GM18508 (cell line): ENCODE measurements around the gene CCR9.

Source experiments
- ATAC-seq: cut with Tn5 transposase; IDR thresholded peaks from one replicate; pipeline ENCODE4 v1.9.1; 2021; ENCODE audit warnings: moderate number of reproducible peaks; ENCODE audit not compliant: insufficient read depth, unreplicated experiment

The CCR9 gene

GRCh38 chr3:45871780-45872179 lies 14.6 kb upstream of the CCR9 start:
- ATAC-seq = no peak

- ATAC-seq = no peak
These were observed 13.8 kb upstream of the CCR9 start for GRCh38 chr3:45872569-45872968.

- ATAC-seq = no peak
These were observed 13.3 kb upstream of the CCR9 start for GRCh38 chr3:45873036-45873435.

- ATAC-seq = no peak
These were observed 12.7 kb upstream of the CCR9 start for GRCh38 chr3:45873638-45874037.

DNA sequence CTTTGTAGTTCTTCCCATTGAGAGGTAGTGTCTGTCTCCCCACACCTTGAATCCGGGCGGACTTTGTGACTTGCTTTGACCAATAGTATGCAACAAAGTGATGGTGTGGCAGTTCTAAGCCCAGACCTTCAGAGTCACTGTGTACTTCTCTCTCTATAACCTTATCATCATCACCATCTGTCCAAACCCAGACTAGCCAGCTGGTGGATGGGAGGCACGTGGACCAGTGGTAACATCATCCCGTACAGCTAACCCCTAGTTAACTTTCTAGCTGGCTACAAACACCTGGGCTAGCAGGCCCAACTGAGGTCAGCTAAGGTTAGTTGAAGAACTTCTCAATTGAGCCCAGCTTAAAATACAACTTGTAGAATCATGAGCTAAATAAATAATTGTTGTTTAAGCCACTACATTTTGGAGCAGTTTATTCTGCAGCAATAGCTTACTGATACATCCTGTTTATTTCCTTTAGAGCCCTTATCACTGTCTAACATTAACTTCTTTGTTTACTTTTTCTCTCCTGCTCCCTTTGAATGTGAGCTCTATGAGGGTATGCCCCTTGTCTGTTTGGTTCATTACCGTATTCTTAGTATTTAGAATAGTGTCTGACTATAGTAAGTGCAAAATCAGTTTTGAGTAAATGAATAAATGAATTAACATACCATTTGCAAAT lies 11.5 kb upstream of the CCR9 start:
- ATAC-seq = no peak

- no peak for ATAC-seq
These were observed 8.2 kb upstream of the CCR9 start for GRCh38 chr3:45878124-45878523.

DNA sequence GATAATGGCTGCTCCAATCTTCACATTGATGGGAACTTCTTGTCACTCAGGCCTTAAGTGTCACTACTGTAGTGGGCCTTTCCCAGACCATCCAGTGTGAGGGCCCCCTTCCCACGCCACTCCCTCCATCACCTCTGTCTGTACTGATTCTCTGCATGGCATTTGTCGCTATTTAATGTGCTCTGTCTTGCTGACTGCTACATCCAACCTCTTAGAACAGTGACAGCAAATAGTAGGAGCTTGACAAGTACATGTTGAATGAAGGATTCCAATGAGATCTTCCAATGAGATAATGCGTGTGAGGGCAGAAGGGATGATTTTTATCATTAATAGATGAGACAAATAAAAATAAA lies 5.6 kb upstream of the CCR9 start:
- no peak for ATAC-seq

DNA sequence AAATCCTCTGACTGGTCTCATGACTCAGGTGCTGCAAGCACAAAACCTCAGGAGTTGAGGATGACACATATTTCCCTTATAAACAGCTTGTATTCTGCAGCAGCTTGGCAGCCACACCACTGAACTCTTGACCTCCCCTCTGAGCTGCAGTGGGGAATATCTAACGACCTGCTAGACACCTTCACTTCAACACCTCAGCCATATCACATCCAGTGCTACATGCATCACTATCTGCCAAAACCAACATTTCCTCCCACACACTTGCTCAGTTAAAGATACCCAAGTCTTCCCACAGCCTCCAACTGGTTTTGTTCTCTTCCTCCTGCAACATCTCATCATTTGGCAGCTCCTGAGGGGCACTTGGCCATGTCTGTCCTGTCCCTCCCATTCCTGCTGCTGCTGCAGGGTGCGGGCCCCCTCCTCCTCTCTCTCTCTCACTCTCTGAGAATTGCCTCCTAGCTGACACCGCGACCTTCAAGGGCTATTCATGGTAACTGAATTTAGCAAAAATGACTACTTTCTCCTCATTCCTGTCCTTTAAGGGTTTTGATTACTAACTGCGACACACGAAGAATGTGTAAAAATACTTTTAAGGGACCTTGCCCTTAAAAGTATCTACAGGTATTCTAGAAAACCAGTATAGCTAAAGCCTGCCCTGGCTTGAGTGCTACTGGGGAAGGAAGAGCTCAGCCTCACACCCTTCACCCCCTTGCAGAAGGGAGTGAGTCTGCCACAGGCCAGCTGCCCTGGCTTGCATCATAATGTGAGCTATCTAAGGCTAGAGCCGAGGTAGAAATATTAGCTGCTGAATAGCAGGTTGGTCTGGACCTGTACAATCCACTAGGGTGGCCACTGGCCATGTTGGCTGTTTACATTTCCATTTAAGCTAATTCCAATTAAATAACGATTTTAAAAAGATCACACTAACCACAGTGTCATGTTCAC lies 5.0 kb upstream of the CCR9 start:
- ATAC-seq = no peak

- no peak for ATAC-seq
These were observed 1.8 kb upstream of the CCR9 start for GRCh38 chr3:45884368-45885201.

- no peak for ATAC-seq
These were observed 942 bp downstream of the CCR9 start for GRCh38 chr3:45887285-45887684.

DNA sequence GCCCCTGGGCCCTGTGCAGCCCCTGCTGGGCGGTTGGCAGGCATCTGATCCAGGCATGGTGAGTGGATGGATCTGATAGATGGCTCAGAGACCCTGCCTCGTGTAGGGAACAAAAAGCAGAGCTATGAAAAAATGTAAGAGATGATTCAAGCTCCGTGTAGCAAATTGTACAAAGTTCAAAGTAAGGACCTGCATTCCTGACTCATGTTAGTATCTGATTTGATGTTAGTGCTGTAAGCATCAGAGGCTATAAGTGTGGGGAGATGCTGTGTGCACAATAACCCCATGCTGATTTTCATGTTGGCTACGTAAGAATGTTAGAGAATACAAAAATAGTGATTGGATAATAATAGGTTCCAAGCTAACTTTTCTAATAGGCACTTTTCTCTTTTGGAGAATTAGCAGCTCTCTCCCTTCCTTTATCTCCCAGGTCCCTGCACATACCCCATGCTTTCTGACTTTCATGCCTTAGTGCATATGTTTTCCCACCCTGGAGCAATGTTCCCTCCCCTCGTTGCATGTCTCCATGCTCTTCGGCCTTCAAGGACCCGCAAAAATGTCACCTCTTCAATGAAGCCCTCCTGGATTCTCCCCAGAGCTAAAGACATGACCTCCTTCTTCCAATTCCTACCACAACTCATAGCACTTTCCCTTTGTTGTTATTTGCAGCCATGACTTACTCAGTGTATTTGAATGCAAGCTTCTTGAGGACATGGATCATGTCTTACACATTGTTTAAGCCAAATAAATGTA lies 1.6 kb downstream of the CCR9 start:
- no peak for ATAC-seq

GRCh38 chr3:45889337-45889736 lies 3.0 kb downstream of the CCR9 start:
- no peak for ATAC-seq

DNA sequence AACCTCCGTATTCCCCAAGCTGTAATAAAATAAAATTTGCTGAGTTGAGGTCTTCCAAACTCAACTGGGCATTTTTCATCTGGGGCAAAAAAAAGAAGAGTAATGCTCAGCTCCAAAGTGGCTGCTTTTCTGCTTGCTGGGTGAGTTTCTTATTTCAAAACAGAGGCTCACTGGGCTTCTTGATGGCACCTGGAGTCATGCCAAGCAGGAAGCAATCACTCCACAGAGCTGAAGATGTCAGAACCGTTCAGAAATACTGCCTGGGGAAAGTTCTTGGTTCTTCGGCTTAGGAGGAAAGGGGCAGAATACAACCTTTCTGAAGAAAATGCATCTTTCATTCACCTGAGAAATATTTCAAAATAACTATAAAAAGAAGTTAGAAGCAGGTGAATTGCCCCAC lies 4.1 kb downstream of the CCR9 start:
- ATAC-seq = no peak

DNA sequence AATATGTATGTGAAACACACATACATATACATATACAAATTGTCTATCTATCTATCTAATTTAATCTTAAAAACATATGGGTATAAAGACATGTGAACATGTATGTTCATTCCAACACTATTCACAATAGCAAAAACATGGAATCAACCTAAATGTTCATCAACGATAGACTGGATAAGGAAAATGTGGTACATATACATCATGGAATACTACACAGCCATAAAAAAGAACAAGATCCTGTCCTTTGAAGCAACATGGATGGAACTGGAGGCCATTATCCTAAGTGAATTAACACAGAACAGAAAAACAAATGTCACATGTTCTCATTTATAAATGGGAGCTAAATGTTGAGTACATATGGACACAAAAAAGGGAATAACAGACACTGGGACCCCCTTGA lies 5.8 kb downstream of the CCR9 start:
- no peak for ATAC-seq

- no peak for ATAC-seq
These were observed 7.7 kb downstream of the CCR9 start for GRCh38 chr3:45894015-45894414.

DNA sequence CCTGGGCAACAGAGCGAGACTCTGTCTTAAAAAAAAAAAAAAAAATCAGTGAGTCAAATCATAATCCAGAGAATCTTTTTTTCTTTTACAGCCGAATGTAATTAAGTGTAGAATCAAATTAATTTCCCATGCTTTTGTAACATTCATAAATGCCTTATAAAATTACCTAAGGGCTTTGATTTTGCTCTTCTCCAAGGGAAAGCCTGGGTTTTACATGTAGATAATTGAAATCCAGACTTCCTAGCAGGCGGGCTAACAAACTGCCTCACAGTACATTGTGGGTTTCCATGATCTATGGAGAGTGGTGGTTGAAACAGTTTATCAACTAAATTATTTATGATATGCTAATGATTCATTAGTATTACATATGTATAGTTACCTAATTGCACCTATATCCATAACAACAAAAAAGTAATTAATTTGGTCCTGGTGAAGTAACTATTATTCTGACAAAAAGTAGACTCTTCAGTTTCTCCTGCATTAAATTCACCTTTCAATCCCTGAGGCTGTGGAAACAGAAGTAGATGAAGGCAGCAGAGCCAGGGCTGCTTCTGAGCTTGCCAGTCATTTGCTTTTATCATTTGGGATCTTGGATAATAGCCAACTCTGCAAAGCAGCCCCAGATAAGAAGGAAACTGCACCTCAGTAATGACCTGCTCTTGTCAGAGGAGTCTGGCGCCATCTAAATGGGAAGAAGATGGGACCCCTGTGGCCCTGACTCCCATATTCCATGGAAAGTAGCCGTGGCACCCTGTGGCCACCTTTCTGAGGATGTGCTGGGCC lies 9.5 kb downstream of the CCR9 start:
- no peak for ATAC-seq

GRCh38 chr3:45896956-45897355 lies 10.6 kb downstream of the CCR9 start:
- no peak for ATAC-seq

DNA sequence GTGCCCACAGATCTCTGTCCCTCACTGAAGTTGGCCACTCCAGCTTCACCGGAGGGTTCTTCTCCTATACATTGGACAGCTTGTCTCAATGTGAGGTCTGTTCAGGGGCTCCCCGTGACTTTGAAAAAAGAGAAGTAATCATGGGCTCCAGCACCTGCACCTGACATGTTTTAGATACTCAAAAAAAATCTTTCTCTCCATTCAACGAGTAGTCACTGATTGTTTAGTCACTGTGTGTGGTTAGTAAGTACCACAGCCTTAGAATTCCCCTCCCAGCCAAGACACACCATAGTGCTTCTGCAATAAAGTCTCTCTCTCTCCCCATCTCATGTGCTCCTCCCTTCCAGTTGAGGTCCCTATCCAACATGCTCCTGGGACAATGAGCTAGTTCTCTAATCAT lies 18.6 kb downstream of the CCR9 start:
- no peak for ATAC-seq

DNA sequence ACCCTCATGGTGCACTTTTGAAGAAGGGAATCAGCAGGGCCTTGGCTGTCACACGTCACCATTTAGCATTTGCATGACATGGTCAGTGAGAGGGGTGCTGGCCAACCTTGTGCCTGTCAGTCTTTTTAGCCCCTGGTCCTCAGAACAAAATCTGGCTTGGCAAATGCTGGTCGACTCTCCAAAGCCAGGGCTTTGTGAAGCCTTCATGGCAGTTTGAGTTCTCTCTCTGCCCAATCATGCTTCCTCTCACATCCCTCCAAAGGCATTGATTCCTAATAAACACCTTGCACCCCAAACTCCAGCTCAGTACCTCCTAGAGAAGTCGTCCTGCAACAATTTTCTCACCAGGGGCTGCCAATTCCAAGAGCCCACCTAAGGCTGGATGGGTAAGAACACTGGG lies 19.4 kb downstream of the CCR9 start:
- no peak for ATAC-seq
